Psoas muscle (tissue), 8 donors: Measurements from ENCODE around the gene RNF207. TPM values are rescaled to one million over a fixed set of nuclear protein-coding genes. Genes with fewer than 3 reads are reported as not detected.

Experiments
- ATAC-seq, 4 donors: fragments of 200-7000 bp; cut with Tn5 transposase; one replicate each; pipeline ENCODE4 v1.9.1; 2020; ENCODE audit warnings: moderate library complexity in 3 of 4, mild to moderate bottlenecking in 2 of 4
- DNase-seq, 2 donors: peaks; one replicate each; pipeline ENCODE4 v3.0.0-alpha.2; 2020
- H3K27ac ChIP-seq: fragments of 200-600 bp; one replicate; pipeline ENCODE4 v1.8.0; 2022
- H3K27me3 ChIP-seq, 3 donors: fragments of 200-600 bp in 1 of 3; one replicate each; pipeline versions ENCODE4 v1.6.1 to v1.8.0; 2013 to 2022; ENCODE audit warnings: low read length in 2 of 3, mild to moderate bottlenecking in 2 of 3, moderate library complexity in 1 of 3; ENCODE audit not compliant: insufficient read depth in 3 of 3
- H3K36me3 ChIP-seq, 2 donors: fragments of 200-600 bp in 1 of 2; one replicate each; pipeline versions ENCODE4 v1.6.1 to v1.8.0; 2013 to 2022; ENCODE audit warnings: low read depth in 1 of 2, mild to moderate bottlenecking in 1 of 2, moderate library complexity in 1 of 2; ENCODE audit not compliant: insufficient read depth in 1 of 2
- H3K4me1 ChIP-seq: fragments of 200-600 bp; one replicate; pipeline ENCODE4 v1.8.0; 2022
- H3K4me3 ChIP-seq: fragments of 200-600 bp; one replicate; pipeline ENCODE4 v1.8.0; 2022; ENCODE audit warnings: mild to moderate bottlenecking
- H3K9me3 ChIP-seq: fragments of 200-600 bp; one replicate; pipeline ENCODE4 v1.8.0; 2022
- CTCF ChIP-seq: fragments of 200-600 bp; IDR thresholded peaks from one replicate; pipeline ENCODE4 v1.8.0; 2022; ENCODE audit warnings: antibody characterized with exemption
- WGBS, 3 donors: extraction: QIAGEN DNeasy Blood & Tissue Kit; methylation state at CpG; one replicate each; pipeline versions ENCODE4 v1.1.6 to v1.1.7; 2013; 5-methylcytosine and 5-hydroxymethylcytosine counted together
- intact Hi-C, 2 donors: fragments of 100-400 bp; cut with DNase I; formaldehyde crosslinking; loops; one replicate each; pipeline versions ENCODE4 v1.11.0 to v1.14.2; 2022
- polyA plus RNA-seq, 3 donors: library from polyadenylated mRNA; stranded (reverse); fragments of 200-250 nt; gene quantifications; one replicate each; pipeline ENCODE4 v1.2.3, GENCODE V29; 2013
- total RNA-seq, 4 donors: library from RNA; stranded (reverse); fragmentation: NEBNext Ultra II Directional in 2 of 4; extraction: Animal tissue kit (Norgen Biotek cat#: 25700) in 2 of 4; gene quantifications; one replicate each; pipeline versions ENCODE4 v1.2.1 to v1.2.4, GENCODE V29; 2021 to 2023
- donor health status: healthy with polysubstance abuse.
- donor health status: DM: no; HTN: no; CAD: no; lungs with moderate emphysema.
- donor health status: Bipolar disorder and iron deficiency.
- donor health status: healthy.
- donor health status: DM: yes; HTN: yes; CAD: no.
- donor health status: DM: no; HTN: no; CAD: no.
- donor health status: DM: no; HTN: no; CAD: no.
- donor health status: DM: yes; HTN: yes; CAD: no.

RNF207 gene
- total and polyA plus RNA-seq, 7 donors = 2.5 to 13.6 (median 4.0) TPM

- DNase-seq = peak; percentile 57 to 64
- WGBS, 3 donors = 0 to 1% (median 1%) methylated on average over 26 to 61 of the region's 61 CpGs
- H3K27ac ChIP-seq = no peak overlapping the region
- TF ChIP-seq CTCF = no peak
- peak in 2 of 4 donors; percentile 11 to 24 for ATAC-seq
- no peaks in the 10 kb centered on the region for H3K36me3 ChIP-seq
- H3K27me3 ChIP-seq = peaks cover 0 to 52% (median 23%) of the 10 kb centered on the region in 3 donors
- intact Hi-C loops = no loop called here
- peaks cover 4% of the 10 kb centered on the region for H3K4me1 ChIP-seq
- H3K9me3 ChIP-seq = no peaks in the 10 kb centered on the region
- H3K4me3 ChIP-seq = peak overlapping the region; percentile 64
Observed at GRCh38 chr1:6260433-6260934, 54.6 kb downstream of the RNF207 start.

GRCh38 chr1:6260961-6261614 is 55.2 kb downstream of the RNF207 start, which contains the start of gene GPR153:
Gene GPR153, minus strand, starts transcription at chr1:6261098. Its CDS starts 6,193 bp downstream, at chr1:6254905.
- WGBS, 3 donors = 1 to 2% (median 2%) methylated on average over 37 to 78 of the region's 78 CpGs
- H3K4me1 ChIP-seq = peaks cover 4% of the 10 kb centered on the region
- intact Hi-C loops = no loop called here
- no peak for TF ChIP-seq CTCF
- H3K36me3 ChIP-seq = no peaks in the 10 kb centered on the region
- H3K27ac ChIP-seq = no peak within 1 kb of the TSS
- peak within 1 kb of the TSS; percentile 64 for H3K4me3 ChIP-seq
- DNase-seq (peak in 1 of 2 donors; percentile 65), ATAC-seq (peak in 3 of 4 donors; percentile 46 to 60 (median 58))
- peaks cover 0 to 52% (median 23%) of the 10 kb centered on the region in 3 donors for H3K27me3 ChIP-seq
- H3K9me3 ChIP-seq = no peaks in the 10 kb centered on the region

- intact Hi-C loops = no loop called here
- Histone ChIP-seq H3K9me3 (no peaks in the 10 kb centered on the region), H3K36me3 (no peaks in the 10 kb centered on the region), H3K27me3 (peaks cover 0 to 52% (median 23%) of the 10 kb centered on the region in 3 donors), H3K27ac (no peak overlapping the region), H3K4me3 (peak overlapping the region; percentile 57), H3K4me1 (peaks cover 4% of the 10 kb centered on the region)
- ATAC-seq = peak in 1 of 4 donors; percentile 23
- 11 to 28% (median 12%) methylated on average over 12 to 15 of the region's 15 CpGs for WGBS, 3 donors
- TF ChIP-seq CTCF = no peak
- no peak for DNase-seq
Observed at GRCh38 chr1:6261615-6261995, 55.7 kb downstream of the RNF207 start.

- DNase-seq (peak; percentile 66 to 88), ATAC-seq (peak in 2 of 4 donors; percentile 38 to 58)
- H3K27me3 ChIP-seq = peaks cover 0 to 52% (median 23%) of the 10 kb centered on the region in 3 donors
- 37 to 61% (median 42%) methylated on average over 23 to 25 of the region's 25 CpGs for WGBS, 3 donors
- no peak overlapping the region for H3K4me3 ChIP-seq
- no peaks in the 10 kb centered on the region for H3K9me3 ChIP-seq
- peaks cover 4% of the 10 kb centered on the region for H3K4me1 ChIP-seq
- no peaks in the 10 kb centered on the region for H3K36me3 ChIP-seq
- intact Hi-C loops = no loop called here
- no peak for TF ChIP-seq CTCF
- no peak overlapping the region for H3K27ac ChIP-seq
Observed at GRCh38 chr1:6262555-6263420, 56.9 kb downstream of the RNF207 start.
